Osteoblast (primary cell): ENCODE data around the gene SLC17A4. TPM values are rescaled to one million over a fixed set of nuclear protein-coding genes. Genes with fewer than 3 reads are reported as not detected.

Experiments
- DNase-seq: peaks from one replicate; pipeline ENCODE4 v3.0.0; 2011; ENCODE audit warnings: low spot score, mixed read lengths; ENCODE audit not compliant: insufficient read length; ENCODE audit errors: missing footprints
- H2AFZ ChIP-seq: 2 replicates; pipeline ENCODE4 v1.6.0; 2011; ENCODE audit warnings: mild to moderate bottlenecking, low read length
- H3K27ac ChIP-seq: 2 replicates; pipeline ENCODE4 v1.5.1; 2011; ENCODE audit warnings: mild to moderate bottlenecking, low read depth, low read length, moderate library complexity
- H3K27me3 ChIP-seq: 2 replicates; pipeline ENCODE4 v1.6.0; 2012; ENCODE audit warnings: mild to moderate bottlenecking, control low read depth, inconsistent platforms, low read length, moderate library complexity; ENCODE audit not compliant: insufficient read depth
- H3K36me3 ChIP-seq: 2 replicates; pipeline ENCODE4 v1.5.1; 2011; ENCODE audit warnings: mild to moderate bottlenecking, low read length, control low read depth, moderate library complexity; ENCODE audit not compliant: insufficient read depth
- H3K4me1 ChIP-seq: 2 replicates; pipeline ENCODE4 v1.5.1; 2011; ENCODE audit warnings: mild to moderate bottlenecking, low read length, control low read depth, moderate library complexity; ENCODE audit not compliant: insufficient read depth
- H3K4me2 ChIP-seq: 2 replicates; pipeline ENCODE4 v1.6.0; 2011; ENCODE audit warnings: mild to moderate bottlenecking, low read length; ENCODE audit not compliant: insufficient read depth
- H3K4me3 ChIP-seq: fragments of 200-600 bp; sonication (generic); 3 replicates; pipeline ENCODE4 v1.5.1; 2012; ENCODE audit warnings: mild to moderate bottlenecking, low read length, inconsistent platforms; ENCODE audit not compliant: insufficient read depth
- H3K79me2 ChIP-seq: 2 replicates; pipeline ENCODE4 v1.6.0; 2012; ENCODE audit warnings: mild to moderate bottlenecking, low read length, control low read depth, inconsistent platforms; ENCODE audit not compliant: insufficient read depth
- H3K9me3 ChIP-seq: 2 replicates; pipeline ENCODE4 v1.5.1; 2011; ENCODE audit warnings: low read depth, low read length, control low read depth
- H4K20me1 ChIP-seq: 2 replicates; pipeline ENCODE4 v1.6.0; 2012; ENCODE audit warnings: mild to moderate bottlenecking, low read length, control low read depth; ENCODE audit not compliant: insufficient read depth
- CTCF ChIP-seq: IDR thresholded peaks from 2 replicates; pipeline ENCODE4 v1.5.1; 2011; ENCODE audit warnings: mild to moderate bottlenecking, low read depth, low read length, moderate library complexity; ENCODE audit errors: extremely low read depth
- total RNA-seq: library from RNA; depleted of rRNA; stranded (reverse); fragments of >200 nt; gene quantifications from 2 replicates; pipeline ENCODE4 v1.2.3, GENCODE V29; 2012

The SLC17A4 gene
- total RNA-seq, 1 donor = not detected

GRCh38 chr6:25792016-25792415 lies 37.5 kb downstream of the SLC17A4 start:
- H3K4me1 ChIP-seq = no peaks in the 10 kb centered on the region
- H3K36me3 ChIP-seq = no peaks in the 10 kb centered on the region
- H2AFZ ChIP-seq = no peak overlapping the region
- no peak for DNase-seq
- no peak overlapping the region for H3K27ac ChIP-seq
- H3K27me3 ChIP-seq = no peaks in the 10 kb centered on the region
- no peaks in the 10 kb centered on the region for H3K9me3 ChIP-seq
- H3K79me2 ChIP-seq = no peaks in the 10 kb centered on the region
- no peak for TF ChIP-seq CTCF
- H3K4me3 ChIP-seq = no peak overlapping the region
- H3K4me2 ChIP-seq = no peak overlapping the region
- no peaks in the 10 kb centered on the region for H4K20me1 ChIP-seq

- Histone ChIP-seq H3K4me3 (no peak overlapping the region), H3K9me3 (no peaks in the 10 kb centered on the region), H3K27me3 (no peaks in the 10 kb centered on the region), H2AFZ (no peak overlapping the region), H3K27ac (no peak overlapping the region), H3K4me2 (no peak overlapping the region), H3K4me1 (no peaks in the 10 kb centered on the region), H3K79me2 (no peaks in the 10 kb centered on the region), H3K36me3 (no peaks in the 10 kb centered on the region), H4K20me1 (no peaks in the 10 kb centered on the region)
- no peak for TF ChIP-seq CTCF
- no peak for DNase-seq
These were observed 39.4 kb downstream of the SLC17A4 start for GRCh38 chr6:25793970-25794369.

DNA sequence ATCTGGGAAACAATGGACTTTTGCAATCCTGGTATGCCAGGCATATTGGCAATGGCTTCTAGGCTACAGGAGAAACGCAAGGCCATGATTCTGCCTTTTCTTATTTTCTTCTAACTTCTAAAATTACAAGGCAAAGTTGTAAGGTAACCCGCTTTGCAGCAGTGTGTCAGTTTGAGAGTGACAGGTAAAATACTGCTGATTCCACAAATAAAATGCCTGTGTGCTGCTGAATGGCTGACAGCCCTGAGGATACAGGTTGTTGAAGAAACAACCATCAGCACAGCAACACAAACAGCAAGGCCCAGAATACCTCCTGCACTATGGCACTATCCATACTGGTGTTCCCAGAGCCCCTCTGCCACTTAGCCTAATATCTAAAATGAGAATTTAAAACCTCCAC lies 40.2 kb downstream of the SLC17A4 start:
- Histone ChIP-seq H2AFZ (no peak overlapping the region), H3K4me2 (no peak overlapping the region), H3K27me3 (no peaks in the 10 kb centered on the region), H3K36me3 (no peaks in the 10 kb centered on the region), H3K9me3 (no peaks in the 10 kb centered on the region), H3K4me3 (no peak overlapping the region), H3K4me1 (no peaks in the 10 kb centered on the region), H4K20me1 (no peaks in the 10 kb centered on the region), H3K79me2 (no peaks in the 10 kb centered on the region), H3K27ac (no peak overlapping the region)
- no peak for TF ChIP-seq CTCF
- no peak for DNase-seq

GRCh38 chr6:25801436-25801835 lies 46.9 kb downstream of the SLC17A4 start:
- Histone ChIP-seq H3K4me2 (no peak overlapping the region), H4K20me1 (no peaks in the 10 kb centered on the region), H3K27ac (no peak overlapping the region), H3K27me3 (no peaks in the 10 kb centered on the region), H3K4me1 (no peaks in the 10 kb centered on the region), H3K36me3 (no peaks in the 10 kb centered on the region), H3K9me3 (no peaks in the 10 kb centered on the region), H3K4me3 (no peak overlapping the region), H2AFZ (no peak overlapping the region), H3K79me2 (no peaks in the 10 kb centered on the region)
- DNase-seq = no peak
- TF ChIP-seq CTCF = no peak
